ENCODE measurements around the gene DCLK2. TPM values are rescaled to one million over a fixed set of nuclear protein-coding genes. Genes with fewer than 3 reads are reported as not detected.

Gene DCLK2
- total RNA-seq, 2 experiments from 2014 or later = not detected

DNA sequence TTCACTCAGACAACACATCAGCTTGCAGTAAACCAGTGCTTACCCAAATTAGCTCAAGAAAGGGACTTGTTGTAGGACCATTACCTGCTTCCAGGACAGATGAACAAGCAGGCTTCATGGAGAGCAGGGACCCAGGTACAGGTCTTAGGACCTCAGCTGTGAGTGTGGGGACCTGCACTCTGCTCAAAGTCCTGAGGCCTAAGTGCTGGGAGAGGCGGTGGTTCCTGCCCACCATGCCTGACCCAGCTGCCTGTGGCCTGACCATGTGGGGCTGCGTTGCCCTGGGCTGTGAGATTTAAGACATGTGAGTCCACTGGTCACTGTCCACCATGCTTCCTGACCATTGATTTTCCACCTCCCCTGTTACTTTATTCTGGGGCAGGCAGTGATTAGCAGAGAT is 140.2 kb downstream of the DCLK2 start:
- Mint-ChIP-seq H3K4me3 (no peak overlapping the region), H3K27me3 (ENCODE audit: low read depth) (peaks cover 5% of the 10 kb centered on the region), H3K36me3 (ENCODE audit: low read depth) (no peaks in the 10 kb centered on the region), H3K4me1 (ENCODE audit: low read depth) (no peaks in the 10 kb centered on the region), H3K27ac (no peak overlapping the region), H3K9me3 (ENCODE audit: insufficient read depth) (no peaks in the 10 kb centered on the region)
- no peak for DNase-seq
- CTCF ChIA-PET = interaction anchor here (1.2 kb wide), 1 partner anchor 25 kb away, joined by 3 read pairs; no protein-coding TSS in a partner anchor
- no peak for ATAC-seq
- POLR2A ChIA-PET = no interaction called here

DNA sequence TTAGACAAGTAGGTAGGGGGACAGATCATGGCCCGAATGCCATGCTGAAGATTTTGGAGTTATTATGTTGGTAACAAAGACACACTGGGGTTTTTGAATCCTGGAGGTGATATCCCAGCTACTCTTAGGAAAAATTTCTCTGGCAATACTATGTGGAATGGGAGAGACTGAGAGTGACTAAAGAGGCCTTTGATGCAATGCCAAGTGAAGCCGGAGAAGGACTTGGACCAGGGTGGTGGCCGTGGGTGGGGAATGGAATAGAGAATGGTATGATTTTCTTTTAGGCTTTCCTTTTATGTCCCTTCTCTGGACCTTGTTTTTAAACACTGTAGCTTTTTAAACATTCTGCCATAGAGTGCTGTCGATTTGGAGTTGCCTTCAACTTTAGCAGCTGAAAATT is 141.6 kb downstream of the DCLK2 start:
- Mint-ChIP-seq H3K27ac (no peak overlapping the region), H3K9me3 (ENCODE audit: insufficient read depth) (no peaks in the 10 kb centered on the region), H3K4me1 (ENCODE audit: low read depth) (no peaks in the 10 kb centered on the region), H3K4me3 (no peak overlapping the region), H3K27me3 (ENCODE audit: low read depth) (no peaks in the 10 kb centered on the region), H3K36me3 (ENCODE audit: low read depth) (no peaks in the 10 kb centered on the region)
- DNase-seq = no peak
- ChIA-PET POLR2A (no interaction called here), CTCF (no interaction called here)
- ATAC-seq = no peak

DNA sequence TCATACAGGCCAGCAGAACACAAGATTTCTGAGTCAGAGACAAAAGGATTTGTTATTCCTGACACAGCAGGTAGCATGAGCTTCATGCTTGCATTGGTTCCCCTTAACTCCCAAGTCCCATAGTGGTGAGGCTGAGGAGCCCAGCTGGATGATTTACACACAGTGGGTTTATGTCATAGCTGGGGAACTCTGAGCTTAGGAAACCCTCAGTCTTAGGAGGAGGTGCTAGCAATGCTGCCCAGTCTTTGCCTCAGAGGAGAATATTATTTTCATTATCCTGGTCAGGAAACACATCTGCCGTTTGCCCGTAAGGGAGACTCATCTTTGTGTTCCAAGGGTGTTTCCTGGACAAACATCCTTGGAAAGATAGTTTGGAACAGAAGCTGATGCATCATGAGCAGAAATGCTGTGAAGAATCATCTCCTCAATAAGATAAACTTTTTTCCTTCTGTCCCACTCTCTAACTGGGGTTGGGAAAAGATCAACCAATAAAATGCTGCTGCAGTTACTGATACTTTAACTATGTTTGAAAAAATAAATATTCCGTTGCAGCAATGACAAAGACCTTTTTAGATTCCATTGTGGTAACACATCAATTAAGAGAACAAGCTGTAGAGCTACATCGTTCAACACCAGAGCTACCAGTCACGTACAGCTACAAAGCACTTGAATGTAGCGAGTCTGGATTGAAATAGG is 146.8 kb downstream of the DCLK2 start:
- CTCF ChIA-PET = interaction anchor here (1.4 kb wide), 1 partner anchor 18 kb away, joined by 4 read pairs; no protein-coding TSS in a partner anchor
- H3K4me1 Mint-ChIP-seq (ENCODE audit: low read depth) = no peaks in the 10 kb centered on the region
- no peak overlapping the region for H3K4me3 Mint-ChIP-seq
- POLR2A ChIA-PET = no interaction called here
- H3K36me3 Mint-ChIP-seq (ENCODE audit: low read depth) = no peaks in the 10 kb centered on the region
- DNase-seq = no peak
- no peak for ATAC-seq
- H3K9me3 Mint-ChIP-seq (ENCODE audit: insufficient read depth) = no peaks in the 10 kb centered on the region
- H3K27me3 Mint-ChIP-seq (ENCODE audit: low read depth) = no peaks in the 10 kb centered on the region
- H3K27ac Mint-ChIP-seq = no peak overlapping the region

DNA sequence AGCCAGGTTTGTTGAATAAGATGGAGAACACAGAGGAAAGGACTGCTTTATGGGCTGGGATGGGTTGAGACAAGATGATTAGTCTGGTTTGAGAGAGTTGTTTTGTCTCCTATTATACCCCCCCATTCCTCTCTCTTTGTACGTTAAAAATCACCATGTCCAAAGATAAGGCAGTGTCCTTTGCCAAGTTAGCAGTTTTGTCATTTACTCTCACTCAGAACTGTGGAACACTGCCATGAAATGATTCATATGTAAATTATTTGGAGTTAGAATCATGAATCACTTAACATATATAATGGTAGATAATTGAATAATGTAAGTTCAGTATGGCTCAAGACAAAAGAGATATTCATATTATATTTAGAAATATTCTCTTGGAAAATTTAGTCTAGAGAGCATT is 151.3 kb downstream of the DCLK2 start:
- ATAC-seq (no peak), DNase-seq (no peak)
- Mint-ChIP-seq H3K36me3 (ENCODE audit: low read depth) (no peaks in the 10 kb centered on the region), H3K27me3 (ENCODE audit: low read depth) (peaks cover 16% of the 10 kb centered on the region), H3K4me3 (no peak overlapping the region), H3K27ac (no peak overlapping the region), H3K4me1 (ENCODE audit: low read depth) (no peaks in the 10 kb centered on the region), H3K9me3 (ENCODE audit: insufficient read depth) (no peaks in the 10 kb centered on the region)
- ChIA-PET CTCF (no interaction called here), POLR2A (no interaction called here)

DNA sequence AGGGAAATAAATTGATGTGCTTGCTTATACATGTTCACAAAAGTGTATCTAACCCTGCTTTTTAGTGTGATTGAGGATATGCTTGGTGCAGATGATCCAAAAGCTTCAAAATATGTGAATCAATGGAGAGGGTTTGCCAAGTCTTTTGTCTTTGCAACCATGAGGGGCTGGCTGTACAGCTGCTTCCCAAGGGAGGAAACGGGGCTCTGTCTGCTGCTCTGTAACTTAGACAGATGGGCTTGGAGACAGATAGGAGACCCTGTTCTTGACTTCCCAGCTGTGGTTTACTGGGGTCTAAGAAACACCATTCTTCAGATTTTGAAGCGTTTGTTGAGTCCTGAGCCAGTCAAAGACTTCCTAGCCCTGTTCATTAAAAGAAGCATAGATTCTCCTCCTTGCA is 152.3 kb downstream of the DCLK2 start:
- CTCF ChIA-PET = interaction anchor here (2.5 kb wide), 1 partner anchor 12 kb away, joined by 13 read pairs; no protein-coding TSS in a partner anchor

DNA sequence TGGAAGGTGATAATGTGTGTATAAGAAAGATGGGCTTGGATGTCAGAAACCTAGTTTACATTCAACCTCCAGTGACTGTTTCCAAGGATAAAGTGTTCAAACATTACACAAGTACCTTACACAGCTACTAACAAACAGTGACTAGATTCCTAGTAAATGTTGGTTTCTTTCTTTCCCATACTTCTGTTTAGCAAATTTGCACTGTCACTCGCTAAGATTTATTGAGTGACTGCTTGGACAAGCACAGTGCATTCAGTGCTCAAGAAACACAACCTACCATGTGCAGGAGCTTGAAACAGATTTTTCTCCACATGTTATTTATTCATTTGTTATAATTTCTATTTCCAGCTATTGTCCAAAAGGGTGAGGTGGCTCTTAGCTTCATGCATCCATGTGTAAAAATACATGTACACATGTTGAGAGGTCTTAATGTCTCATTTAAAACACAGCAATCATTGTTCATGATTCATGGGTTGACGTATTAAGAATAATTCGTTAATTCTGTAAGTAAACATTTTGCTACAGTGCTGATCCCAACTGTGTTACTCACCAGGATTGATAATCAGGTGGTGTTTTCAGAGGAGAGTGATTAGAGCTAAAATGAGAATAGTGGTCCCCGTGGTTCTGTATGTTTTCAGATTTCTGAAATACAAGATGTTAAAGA is 153.0 kb downstream of the DCLK2 start:
- DNase-seq (no peak), ATAC-seq (no peak)
- Mint-ChIP-seq H3K4me3 (no peak overlapping the region), H3K9me3 (ENCODE audit: insufficient read depth) (no peaks in the 10 kb centered on the region), H3K27ac (no peak overlapping the region), H3K36me3 (ENCODE audit: low read depth) (no peaks in the 10 kb centered on the region), H3K27me3 (ENCODE audit: low read depth) (peaks cover 19% of the 10 kb centered on the region), H3K4me1 (ENCODE audit: low read depth) (no peaks in the 10 kb centered on the region)
- POLR2A ChIA-PET = no interaction called here
- CTCF ChIA-PET = interaction anchor here (2.5 kb wide), 1 partner anchor 12 kb away, joined by 13 read pairs; no protein-coding TSS in a partner anchor

More for the DNA sequence above, 152.3 kb downstream of the DCLK2 start:
- Mint-ChIP-seq H3K27ac (no peak overlapping the region), H3K27me3 (ENCODE audit: low read depth) (peaks cover 19% of the 10 kb centered on the region), H3K4me3 (no peak overlapping the region), H3K9me3 (ENCODE audit: insufficient read depth) (no peaks in the 10 kb centered on the region), H3K36me3 (ENCODE audit: low read depth) (no peaks in the 10 kb centered on the region), H3K4me1 (ENCODE audit: low read depth) (no peaks in the 10 kb centered on the region)
- DNase-seq (no peak), ATAC-seq (no peak)
- POLR2A ChIA-PET = interaction anchor here (0.6 kb wide), 1 partner anchor 95 kb away, joined by 3 read pairs; no protein-coding TSS in a partner anchor

DNA sequence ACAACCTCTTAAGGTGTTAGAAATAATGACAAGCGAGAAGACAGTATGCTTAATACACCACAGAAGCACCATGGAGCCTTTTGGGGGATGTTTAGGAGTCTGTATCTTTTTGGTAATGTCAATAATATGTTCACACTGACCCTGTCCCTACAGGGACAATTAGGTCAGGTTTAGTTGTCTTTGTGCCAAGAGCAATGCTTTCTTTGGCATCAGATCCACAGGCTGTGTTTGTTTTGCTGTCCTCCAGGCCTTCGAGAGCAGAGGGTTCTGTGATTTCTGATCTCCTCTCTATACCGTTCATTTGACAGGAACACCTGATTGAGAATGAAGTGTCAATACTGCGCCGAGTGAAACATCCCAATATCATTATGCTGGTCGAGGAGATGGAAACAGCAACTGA is 153.8 kb downstream of the DCLK2 start:
- no peak overlapping the region for H3K27ac Mint-ChIP-seq
- ATAC-seq (no peak), DNase-seq (no peak)
- peaks cover 19% of the 10 kb centered on the region for H3K27me3 Mint-ChIP-seq (ENCODE audit: low read depth)
- no peaks in the 10 kb centered on the region for H3K4me1 Mint-ChIP-seq (ENCODE audit: low read depth)
- no peaks in the 10 kb centered on the region for H3K9me3 Mint-ChIP-seq (ENCODE audit: insufficient read depth)
- H3K4me3 Mint-ChIP-seq = no peak overlapping the region
- ChIA-PET CTCF (interaction anchor here (2.5 kb wide), 1 partner anchor 11 kb away, joined by 13 read pairs; no protein-coding TSS in a partner anchor), POLR2A (no interaction called here)
- no peaks in the 10 kb centered on the region for H3K36me3 Mint-ChIP-seq (ENCODE audit: low read depth)

DNA sequence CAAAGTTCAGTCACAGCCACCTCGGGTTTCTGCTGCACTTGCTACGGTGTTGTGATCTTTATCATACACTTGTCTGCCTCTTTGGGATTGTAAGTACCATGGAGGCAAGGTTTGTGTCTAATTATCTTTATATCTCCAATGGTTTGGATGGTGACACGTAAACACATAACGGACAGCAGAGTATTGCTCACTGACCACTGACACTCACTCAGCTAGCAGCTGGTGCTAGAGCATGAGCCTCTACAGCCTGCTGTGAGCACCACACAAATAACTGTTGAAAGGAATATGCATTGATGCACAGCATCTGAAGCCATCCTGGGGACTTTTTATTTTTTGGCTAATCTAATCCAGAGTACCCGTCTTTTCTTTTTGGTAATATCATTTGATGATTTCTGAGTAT is 156.0 kb downstream of the DCLK2 start:
- ChIA-PET CTCF (no interaction called here), POLR2A (no interaction called here)
- Mint-ChIP-seq H3K4me3 (no peak overlapping the region), H3K9me3 (ENCODE audit: insufficient read depth) (no peaks in the 10 kb centered on the region), H3K27me3 (ENCODE audit: low read depth) (peaks cover 19% of the 10 kb centered on the region), H3K4me1 (ENCODE audit: low read depth) (no peaks in the 10 kb centered on the region), H3K27ac (no peak overlapping the region), H3K36me3 (ENCODE audit: low read depth) (no peaks in the 10 kb centered on the region)
- ATAC-seq (no peak), DNase-seq (no peak)

DNA sequence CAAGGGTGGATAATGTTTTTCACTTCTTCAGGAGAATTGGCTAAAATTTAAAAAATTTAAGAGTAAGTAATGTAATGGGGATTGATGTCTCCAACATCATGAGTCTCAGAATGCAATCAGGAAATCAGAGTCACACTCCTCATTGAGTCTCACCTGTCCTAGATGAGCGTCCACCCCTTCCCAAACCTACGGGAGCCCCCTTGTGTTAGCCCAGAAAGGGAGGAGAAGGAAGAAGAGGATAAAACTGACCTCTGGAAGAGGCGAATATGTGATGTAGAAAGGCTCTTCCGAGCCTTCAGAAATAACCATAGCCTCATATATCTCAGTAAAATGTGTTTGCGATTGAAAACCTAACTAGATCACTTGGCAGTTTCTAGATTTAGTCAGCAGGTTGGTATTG is 157.1 kb downstream of the DCLK2 start:
- no peaks in the 10 kb centered on the region for H3K36me3 Mint-ChIP-seq (ENCODE audit: low read depth)
- POLR2A ChIA-PET = no interaction called here
- DNase-seq = no peak
- no peak overlapping the region for H3K4me3 Mint-ChIP-seq
- no peak for ATAC-seq
- CTCF ChIA-PET = no interaction called here
- no peak overlapping the region for H3K27ac Mint-ChIP-seq
- no peaks in the 10 kb centered on the region for H3K4me1 Mint-ChIP-seq (ENCODE audit: low read depth)
- peaks cover 17% of the 10 kb centered on the region for H3K27me3 Mint-ChIP-seq (ENCODE audit: low read depth)
- no peaks in the 10 kb centered on the region for H3K9me3 Mint-ChIP-seq (ENCODE audit: insufficient read depth)

DNA sequence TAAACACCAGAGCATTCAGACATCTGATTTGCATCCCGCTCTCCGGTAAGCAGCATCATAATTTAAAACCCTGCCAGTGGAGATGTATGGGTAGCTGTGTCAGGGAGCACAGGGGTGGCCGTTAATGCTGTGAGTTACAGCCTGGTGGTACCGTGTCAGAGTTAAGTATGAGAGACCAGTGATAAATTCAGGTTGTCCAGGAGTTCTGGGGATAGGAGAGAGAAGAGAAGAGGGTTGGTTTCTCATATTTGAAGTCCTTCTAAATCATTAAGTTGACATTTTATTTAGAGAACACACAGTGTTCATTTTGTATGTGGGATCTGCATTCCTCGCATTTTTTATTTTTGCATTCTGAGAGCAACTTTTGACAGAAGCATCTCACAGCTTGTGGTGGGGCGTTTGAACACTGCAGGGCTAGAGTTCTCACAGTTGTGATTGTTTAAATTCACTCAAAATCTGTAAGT is 157.6 kb downstream of the DCLK2 start:
- DNase-seq (no peak), ATAC-seq (no peak)
- H3K9me3 Mint-ChIP-seq (ENCODE audit: insufficient read depth) = no peaks in the 10 kb centered on the region
- no peaks in the 10 kb centered on the region for H3K36me3 Mint-ChIP-seq (ENCODE audit: low read depth)
- CTCF ChIA-PET = no interaction called here
- POLR2A ChIA-PET = no interaction called here
- no peak overlapping the region for H3K27ac Mint-ChIP-seq
- no peak overlapping the region for H3K4me3 Mint-ChIP-seq
- H3K27me3 Mint-ChIP-seq (ENCODE audit: low read depth) = peaks cover 15% of the 10 kb centered on the region
- H3K4me1 Mint-ChIP-seq (ENCODE audit: low read depth) = no peaks in the 10 kb centered on the region

DNA sequence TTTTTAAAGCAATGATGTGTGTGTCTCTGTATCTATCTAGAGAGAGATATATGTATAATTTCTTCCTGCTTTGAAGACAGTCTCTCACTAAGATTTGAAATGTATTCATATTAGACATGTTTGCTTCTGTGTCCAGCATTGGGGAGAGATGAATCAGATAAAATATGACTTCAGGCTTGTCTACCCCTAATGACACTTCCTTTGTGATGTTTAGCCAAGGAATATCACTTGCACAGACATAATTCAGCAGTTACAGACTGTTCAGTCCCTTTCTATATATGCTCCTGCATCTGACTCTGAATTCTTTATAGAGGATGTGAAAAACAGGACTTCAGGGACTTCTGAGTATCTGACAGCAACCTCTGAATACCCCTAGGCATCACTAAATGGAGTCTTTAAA is 158.4 kb downstream of the DCLK2 start:
- H3K4me3 Mint-ChIP-seq = no peak overlapping the region
- DNase-seq = no peak
- CTCF ChIA-PET = no interaction called here
- H3K27ac Mint-ChIP-seq = no peak overlapping the region
- no peaks in the 10 kb centered on the region for H3K9me3 Mint-ChIP-seq (ENCODE audit: insufficient read depth)
- no peaks in the 10 kb centered on the region for H3K36me3 Mint-ChIP-seq (ENCODE audit: low read depth)
- POLR2A ChIA-PET = no interaction called here
- peaks cover 12% of the 10 kb centered on the region for H3K27me3 Mint-ChIP-seq (ENCODE audit: low read depth)
- H3K4me1 Mint-ChIP-seq (ENCODE audit: low read depth) = no peaks in the 10 kb centered on the region
- no peak for ATAC-seq

DNA sequence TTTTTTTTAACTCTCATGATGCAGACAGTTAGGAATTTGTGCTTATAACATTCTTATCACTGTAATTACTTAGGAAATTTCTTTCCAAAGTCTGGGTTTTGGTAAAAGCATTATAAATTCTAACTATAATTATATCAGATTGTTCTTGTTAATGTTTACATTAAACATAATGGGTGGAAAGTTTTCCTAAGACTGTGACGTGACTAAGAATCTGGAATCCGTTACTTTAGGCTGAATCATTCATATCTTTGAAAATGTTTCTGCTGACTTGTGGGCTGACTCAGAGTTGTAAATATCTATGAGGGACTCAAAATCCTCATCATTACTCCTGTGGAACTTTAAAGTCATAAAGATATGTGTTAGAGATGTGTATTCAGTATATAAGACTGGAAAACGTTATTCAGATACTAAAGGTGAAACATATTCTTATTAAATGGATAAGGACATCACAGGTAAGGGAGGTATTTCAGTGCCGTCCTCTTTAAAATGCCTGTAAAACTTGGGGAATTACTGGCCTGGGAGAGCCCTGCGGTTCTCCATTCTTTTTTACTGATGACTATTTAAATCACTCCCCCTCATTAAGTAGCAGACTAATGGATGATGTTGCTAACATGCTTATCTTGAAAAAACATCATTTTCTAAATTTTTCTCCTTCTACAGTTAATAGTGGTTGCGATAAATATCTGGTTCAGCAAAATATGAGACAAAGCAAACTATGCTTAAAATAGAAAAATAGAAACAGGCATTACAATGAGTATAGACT is 159.0 kb downstream of the DCLK2 start:
- H3K36me3 Mint-ChIP-seq (ENCODE audit: low read depth) = no peaks in the 10 kb centered on the region
- peaks cover 10% of the 10 kb centered on the region for H3K27me3 Mint-ChIP-seq (ENCODE audit: low read depth)
- no peak for ATAC-seq
- no peak overlapping the region for H3K4me3 Mint-ChIP-seq
- CTCF ChIA-PET = no interaction called here
- DNase-seq = no peak
- H3K27ac Mint-ChIP-seq = no peak overlapping the region
- POLR2A ChIA-PET = no interaction called here
- H3K4me1 Mint-ChIP-seq (ENCODE audit: low read depth) = no peaks in the 10 kb centered on the region
- H3K9me3 Mint-ChIP-seq (ENCODE audit: insufficient read depth) = no peaks in the 10 kb centered on the region
